HepG2 (cell line): ENCODE measurements around the gene TMEM44. TPM values are rescaled to one million over a fixed set of nuclear protein-coding genes. Genes with fewer than 3 reads are reported as not detected.
A peak's percentile ranks its signal among the peaks of the same experiment; 100 is the strongest.

ENCODE experiments used
- ATAC-seq: fragments of 200-7000 bp; cut with Tn5 transposase; 3 replicates; pipeline ENCODE4 v1.9.1; 2020; ENCODE audit warnings: mild to moderate bottlenecking, moderate library complexity
- BruUV-seq: library from RNA; stranded (reverse); fragments of 400-500 nt; replicated peaks from 2 replicates; lab custom pipeline; 2021; lab: Mats Ljungman, UMichigan
- CTCF ChIA-PET: fragments of 300-600 bp; formaldehyde crosslinking; extraction: SDS; loops from one replicate; lab custom pipeline; 2021; ENCODE audit warnings: low total read pairs, inconsistent platforms, low intra/inter-chr PET ratio; lab: Yijun Ruan, JAX
- POLR2A ChIA-PET: fragments of 350-600 bp; sonication (Branson Sonifier 250); formaldehyde crosslinking; loops from one replicate; lab custom pipeline; 2020; ENCODE audit warnings: antibody characterized with exemption, inconsistent platforms; lab: Yijun Ruan, JAX
- DNase-seq: peaks from one replicate; pipeline ENCODE4 v3.0.0-alpha.2; 2015; ENCODE audit warnings: low spot score
- FAIRE-seq: peaks from 3 replicates; lab custom pipeline; 2011; peaks lifted over from hg19 to GRCh38; lab: Jason Lieb, UNC
- H2AFZ ChIP-seq: one replicate; pipeline ENCODE4 v1.6.1; 2011; ENCODE audit warnings: low read length, inconsistent platforms
- H3K27ac ChIP-seq: fragments of 300-600 bp; 3 replicates; pipeline ENCODE4 v1.8.0; 2011; ENCODE audit warnings: mixed run types, mild to moderate bottlenecking, mixed read lengths, low read length, inconsistent platforms; ENCODE audit not compliant: insufficient read depth; ENCODE audit errors: extremely low read length
- H3K27me3 ChIP-seq, 2 experiments: fragments of 200-600 bp in 1 of 2; 2 replicates in 1 of 2; 3 replicates in 1 of 2; pipeline versions ENCODE4 v1.6.0 to v1.8.0; 2011; ENCODE audit warnings: low read length in 2 of 2, mild to moderate bottlenecking in 2 of 2, moderate library complexity in 2 of 2, inconsistent platforms in 1 of 2; ENCODE audit not compliant: insufficient read depth in 2 of 2, control insufficient read depth in 1 of 2
- H3K36me3 ChIP-seq, 2 experiments: fragments of 200-600 bp in 1 of 2; replicated peaks in 1 of 2; 2 replicates in 1 of 2; 3 replicates in 1 of 2; pipeline versions ENCODE4 v1.5.1 to v1.8.0; 2011; ENCODE audit warnings: low read length in 2 of 2, inconsistent platforms in 1 of 2; ENCODE audit not compliant: insufficient read depth in 2 of 2, control insufficient read depth in 1 of 2
- H3K4me1 ChIP-seq: 2 replicates; pipeline ENCODE4 v1.5.1; 2012; ENCODE audit warnings: low read length, inconsistent platforms; ENCODE audit not compliant: insufficient read depth
- H3K4me2 ChIP-seq: 2 replicates; pipeline ENCODE4 v1.6.0; 2011; ENCODE audit warnings: low read depth, low read length, inconsistent platforms
- H3K4me3 ChIP-seq, 3 experiments: fragments of 200-600 bp in 1 of 3; sonication (generic), shearing (Covaris generic) in 1 of 3; replicated peaks in 1 of 3; 2 replicates each; pipeline ENCODE4 v1.5.1; 2011 to 2016; ENCODE audit warnings: low read length in 3 of 3, inconsistent platforms in 2 of 3, low read depth in 2 of 3, mild to moderate bottlenecking in 2 of 3, control low read depth in 1 of 3, mixed read lengths in 1 of 3; ENCODE audit not compliant: insufficient read depth in 1 of 3
- H3K79me2 ChIP-seq: one replicate; pipeline ENCODE4 v1.6.1; 2011; ENCODE audit warnings: low read length, inconsistent platforms; ENCODE audit not compliant: insufficient read depth
- H3K9ac ChIP-seq: 2 replicates; pipeline ENCODE4 v1.6.0; 2011; ENCODE audit warnings: mild to moderate bottlenecking, low read depth, low read length, inconsistent platforms; ENCODE audit not compliant: insufficient read depth
- H3K9me3 ChIP-seq: 2 replicates; pipeline ENCODE4 v1.5.1; 2012; ENCODE audit warnings: mild to moderate bottlenecking, low read length
- H4K20me1 ChIP-seq: 2 replicates; pipeline ENCODE4 v1.6.0; 2011; ENCODE audit warnings: inconsistent platforms, mild to moderate bottlenecking, low read length, moderate library complexity; ENCODE audit not compliant: insufficient read depth
- E2F1 ChIP-seq: sonication (generic); formaldehyde crosslinking; IDR thresholded peaks from 2 replicates; pipeline ENCODE4 v1.5.0; 2020; ENCODE audit warnings: missing genetic modification reagents
- FOXA3 ChIP-seq: IDR thresholded peaks from 2 replicates; pipeline ENCODE4 v1.6.1; 2016; ENCODE audit warnings: missing genetic modification reagents, missing compliant biosample characterization
- FOXP1 ChIP-seq, 2 experiments: fragments of 450-650 bp in 1 of 2; IDR thresholded peaks; 2 replicates each; pipeline ENCODE4 v1.6.1; 2017 to 2018; ENCODE audit warnings: antibody characterized with exemption in 1 of 2
- SAP130 ChIP-seq: IDR thresholded peaks from 2 replicates; pipeline ENCODE4 v1.6.1; 2016; ENCODE audit warnings: low read depth
- SNAPC2 ChIP-seq: sonication (generic); formaldehyde crosslinking; IDR thresholded peaks from 2 replicates; pipeline ENCODE4 v1.8.1; 2022; ENCODE audit warnings: mild to moderate bottlenecking, missing genetic modification reagents
- SSRP1 ChIP-seq: IDR thresholded peaks from 2 replicates; pipeline ENCODE4 v1.6.1; 2016; ENCODE audit warnings: control low read depth
- ZNF670 ChIP-seq: sonication (generic); formaldehyde crosslinking; IDR thresholded peaks from 2 replicates; pipeline ENCODE4 v1.8.0; 2022; ENCODE audit warnings: mild to moderate bottlenecking, missing genetic modification reagents, borderline replicate concordance
- WGBS: methylation state at CpG from one replicate; pipeline ENCODE4 v1.1.6; 2017; ENCODE audit warnings: low lambda C conversion rate; 5-methylcytosine and 5-hydroxymethylcytosine counted together
- in situ Hi-C: cut with HindIII; loops from 2 replicates; pipeline ENCODE4 v1.10.0; 2017; ENCODE audit warnings: low pct_unique_long_range_greater_than_20kb; ENCODE audit not compliant: extremely low pct_ligation_motif_present
- intact Hi-C: fragments of 100-400 bp; cut with micrococcal nuclease; formaldehyde crosslinking; loops from one replicate; pipeline ENCODE4 v1.10.0; 2022; ENCODE audit not compliant: unreplicated experiment
- polyA plus RNA-seq, 8 experiments: library from polyadenylated mRNA; depleted of rRNA in 3 of 8; stranded (reverse) in 7 of 8; unstranded in 1 of 8; fragments of >200 nt; fragmentation: Illumina TruSeq in 4 of 8; extraction: Trizol in 4 of 8; gene quantifications; 2 replicates each; pipeline versions ENCODE4 v1.2.1 to v1.2.3, GENCODE V29; 2011 to 2016; ENCODE audit warnings: low read depth in 4 of 8, missing spikeins in 1 of 8, mixed read lengths in 1 of 8; ENCODE audit not compliant: insufficient read depth in 1 of 8
- total RNA-seq, 5 experiments: library from RNA; depleted of rRNA; stranded (reverse); fragments of >200 nt; fragmentation: Illumina TruSeq; extraction: Trizol; gene quantifications; 2 replicates each; pipeline ENCODE4 v1.2.3, GENCODE V29; 2016; ENCODE audit warnings: low read depth in 1 of 5
- TF ChIP-seq, protein P1 (sequence below): sonication (generic); formaldehyde crosslinking; IDR thresholded peaks from 2 replicates; pipeline ENCODE4 v1.5.1; 2020; ENCODE audit warnings: missing genetic modification reagents, mild to moderate bottlenecking, borderline replicate concordance
- TF ChIP-seq, protein P2 (sequence below): IDR thresholded peaks from 2 replicates; pipeline ENCODE4 v1.4.0; 2020; ENCODE audit warnings: mild to moderate bottlenecking, missing genetic modification reagents
- TF ChIP-seq, protein P3 (sequence below): sonication (generic); formaldehyde crosslinking; IDR thresholded peaks from 2 replicates; pipeline ENCODE4 v1.5.1; 2020; ENCODE audit warnings: mild to moderate bottlenecking, missing genetic modification reagents

The TMEM44 gene
- total and polyA plus RNA-seq, 2 of the 13 experiments (the other 11 are each of a cell fraction or from before 2014, with no cell fraction given) = 7.3 to 13.8 TPM

DNA sequence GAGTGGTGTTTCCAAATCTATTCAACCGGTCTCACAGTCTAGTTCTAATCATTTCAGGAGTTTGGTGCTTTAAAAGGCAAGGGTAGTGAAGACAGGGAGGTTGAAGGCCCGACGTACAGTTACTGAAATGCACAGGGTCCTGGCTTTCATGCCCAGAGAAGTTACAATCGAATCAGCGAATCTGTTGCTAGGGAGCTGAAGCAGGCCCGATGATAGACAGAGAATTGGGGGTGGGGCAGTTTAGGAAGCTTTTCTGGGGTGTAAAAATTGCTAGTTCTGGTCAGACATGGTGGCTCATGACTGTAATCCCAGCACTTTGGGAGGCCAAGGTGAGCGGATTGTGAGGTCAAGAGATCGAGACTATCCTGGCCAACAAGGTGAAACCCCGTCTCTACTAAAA is 83.4 kb downstream of the TMEM44 start (continued):
- no peak for TF ChIP-seq E2F1 (CRISPR knock-in tag)

- CTCF ChIA-PET = no interaction called here
- H3K9me3 ChIP-seq = no peaks in the 10 kb centered on the region
- peak overlapping the region; percentile 48 for H3K9ac ChIP-seq
- H3K4me1 ChIP-seq = peaks cover 21% of the 10 kb centered on the region
- BruUV-seq = no TSS peak
- no peaks in the 10 kb centered on the region for H3K36me3 ChIP-seq
- no peaks in the 10 kb centered on the region for H4K20me1 ChIP-seq
- H3K4me3 ChIP-seq = peak overlapping the region in 2 of 3 experiments; percentile 31 to 53; a peak in 3 of 6 replicates
- POLR2A ChIA-PET = interaction anchor here (0.8 to 1.2 kb wide), 2 partner anchors 12 to 35 kb away, joined by 3 to 6 read pairs; no protein-coding TSS in a partner anchor
- no peaks in the 10 kb centered on the region for H3K27me3 ChIP-seq
- H3K27ac ChIP-seq = no peak overlapping the region
- whole genome bisulfite sequencing = 21% methylated on average over 16 of the region's 16 CpGs
- no peak for FAIRE-seq
- peak overlapping the region; percentile 88 for H2AFZ ChIP-seq
- H3K79me2 ChIP-seq = no peaks in the 10 kb centered on the region
- DNase-seq = no peak
- intact Hi-C loops = no loop called here
- peak overlapping the region; percentile 80 for H3K4me2 ChIP-seq
- in situ Hi-C loops = no loop called here
- peak; percentile 84 for ATAC-seq
- no peak for TF ChIP-seq SAP130 (CRISPR knock-in tag)
- TF ChIP-seq, protein P1, sequence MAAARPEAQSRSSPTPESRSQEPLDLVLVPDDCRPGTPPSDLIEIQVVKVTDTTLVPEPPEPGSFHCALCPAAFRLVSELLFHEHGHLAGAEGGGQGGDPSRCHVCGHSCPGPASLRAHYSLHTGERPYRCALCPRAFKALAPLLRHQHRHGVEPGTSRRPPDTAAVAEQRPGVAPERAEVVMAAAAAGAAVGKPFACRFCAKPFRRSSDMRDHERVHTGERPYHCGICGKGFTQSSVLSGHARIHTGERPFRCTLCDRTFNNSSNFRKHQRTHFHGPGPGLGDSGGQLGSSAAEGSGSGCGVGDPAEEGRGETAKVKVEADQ (CRISPR knock-in tag) = no peak
- no peak for TF ChIP-seq FOXP1 (IDR thresholded peaks at IDR 0.05)
- TF ChIP-seq FOXP1 (CRISPR knock-in tag; IDR thresholded peaks at IDR 0.05) = peak; percentile 31; the same call in 1 of the 2 replicates
- TF ChIP-seq SSRP1 (CRISPR knock-in tag) = no peak
- TF ChIP-seq FOXA3 (CRISPR knock-in tag) = peak; percentile 30; the same call in 1 of the 2 replicates
- no peak for TF ChIP-seq ZNF670 (CRISPR knock-in tag)
- TF ChIP-seq, protein P2, sequence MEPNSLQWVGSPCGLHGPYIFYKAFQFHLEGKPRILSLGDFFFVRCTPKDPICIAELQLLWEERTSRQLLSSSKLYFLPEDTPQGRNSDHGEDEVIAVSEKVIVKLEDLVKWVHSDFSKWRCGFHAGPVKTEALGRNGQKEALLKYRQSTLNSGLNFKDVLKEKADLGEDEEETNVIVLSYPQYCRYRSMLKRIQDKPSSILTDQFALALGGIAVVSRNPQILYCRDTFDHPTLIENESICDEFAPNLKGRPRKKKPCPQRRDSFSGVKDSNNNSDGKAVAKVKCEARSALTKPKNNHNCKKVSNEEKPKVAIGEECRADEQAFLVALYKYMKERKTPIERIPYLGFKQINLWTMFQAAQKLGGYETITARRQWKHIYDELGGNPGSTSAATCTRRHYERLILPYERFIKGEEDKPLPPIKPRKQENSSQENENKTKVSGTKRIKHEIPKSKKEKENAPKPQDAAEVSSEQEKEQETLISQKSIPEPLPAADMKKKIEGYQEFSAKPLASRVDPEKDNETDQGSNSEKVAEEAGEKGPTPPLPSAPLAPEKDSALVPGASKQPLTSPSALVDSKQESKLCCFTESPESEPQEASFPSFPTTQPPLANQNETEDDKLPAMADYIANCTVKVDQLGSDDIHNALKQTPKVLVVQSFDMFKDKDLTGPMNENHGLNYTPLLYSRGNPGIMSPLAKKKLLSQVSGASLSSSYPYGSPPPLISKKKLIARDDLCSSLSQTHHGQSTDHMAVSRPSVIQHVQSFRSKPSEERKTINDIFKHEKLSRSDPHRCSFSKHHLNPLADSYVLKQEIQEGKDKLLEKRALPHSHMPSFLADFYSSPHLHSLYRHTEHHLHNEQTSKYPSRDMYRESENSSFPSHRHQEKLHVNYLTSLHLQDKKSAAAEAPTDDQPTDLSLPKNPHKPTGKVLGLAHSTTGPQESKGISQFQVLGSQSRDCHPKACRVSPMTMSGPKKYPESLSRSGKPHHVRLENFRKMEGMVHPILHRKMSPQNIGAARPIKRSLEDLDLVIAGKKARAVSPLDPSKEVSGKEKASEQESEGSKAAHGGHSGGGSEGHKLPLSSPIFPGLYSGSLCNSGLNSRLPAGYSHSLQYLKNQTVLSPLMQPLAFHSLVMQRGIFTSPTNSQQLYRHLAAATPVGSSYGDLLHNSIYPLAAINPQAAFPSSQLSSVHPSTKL (CRISPR knock-in tag) = no peak
- no peak for TF ChIP-seq SNAPC2 (CRISPR knock-in tag)
- TF ChIP-seq, protein P3, sequence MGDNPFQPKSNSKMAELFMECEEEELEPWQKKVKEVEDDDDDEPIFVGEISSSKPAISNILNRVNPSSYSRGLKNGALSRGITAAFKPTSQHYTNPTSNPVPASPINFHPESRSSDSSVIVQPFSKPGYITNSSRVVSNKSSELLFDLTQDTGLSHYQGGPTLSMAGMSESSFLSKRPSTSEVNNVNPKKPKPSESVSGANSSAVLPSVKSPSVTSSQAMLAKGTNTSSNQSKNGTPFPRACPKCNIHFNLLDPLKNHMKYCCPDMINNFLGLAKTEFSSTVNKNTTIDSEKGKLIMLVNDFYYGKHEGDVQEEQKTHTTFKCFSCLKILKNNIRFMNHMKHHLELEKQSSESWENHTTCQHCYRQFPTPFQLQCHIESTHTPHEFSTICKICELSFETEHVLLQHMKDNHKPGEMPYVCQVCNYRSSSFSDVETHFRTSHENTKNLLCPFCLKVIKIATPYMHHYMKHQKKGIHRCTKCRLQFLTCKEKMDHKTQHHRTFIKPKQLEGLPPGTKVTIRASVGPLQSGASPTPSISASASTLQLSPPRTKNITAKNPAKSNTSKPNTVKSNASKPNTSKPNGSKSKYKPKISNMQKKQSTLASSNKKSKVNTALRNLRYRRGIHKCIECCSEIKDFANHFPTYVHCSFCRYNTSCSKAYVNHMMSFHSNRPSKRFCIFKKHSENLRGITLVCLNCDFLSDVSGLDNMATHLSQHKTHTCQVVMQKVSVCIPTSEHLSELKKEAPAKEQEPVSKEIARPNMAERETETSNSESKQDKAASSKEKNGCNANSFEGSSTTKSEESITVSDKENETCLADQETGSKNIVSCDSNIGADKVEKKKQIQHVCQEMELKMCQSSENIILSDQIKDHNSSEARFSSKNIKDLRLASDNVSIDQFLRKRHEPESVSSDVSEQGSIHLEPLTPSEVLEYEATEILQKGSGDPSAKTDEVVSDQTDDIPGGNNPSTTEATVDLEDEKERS (CRISPR knock-in tag) = 0 out of 2 replicates have a peak, but pooled peaks have one; percentile 36
Measured at GRCh38 chr3:194548346-194549321, 84.6 kb downstream of the TMEM44 start.
